Panc1 (cell line): ENCODE measurements around the gene TNFRSF11A.

ENCODE experiments used
- CTCF ChIP-seq: fragments of 450-650 bp; IDR thresholded peaks from 2 replicates; pipeline ENCODE4 v1.5.1; 2017; ENCODE audit warnings: mild to moderate bottlenecking
- POLR2AphosphoS5 ChIP-seq: IDR thresholded peaks from 2 replicates; pipeline ENCODE4 v1.6.1; 2012; ENCODE audit warnings: mild to moderate bottlenecking, low read depth, low read length, moderate library complexity
- REST ChIP-seq, 2 experiments: IDR thresholded peaks; 2 replicates each; pipeline ENCODE4 v1.6.1; 2011 to 2012; ENCODE audit warnings: low read depth in 2 of 2, control low read depth in 1 of 2, low read length in 1 of 2, mild to moderate bottlenecking in 1 of 2, moderate library complexity in 1 of 2; ENCODE audit not compliant: insufficient read depth in 1 of 2
- SIN3A ChIP-seq: IDR thresholded peaks from 2 replicates; pipeline ENCODE4 v1.6.1; 2012; ENCODE audit warnings: low read depth, mild to moderate bottlenecking, low read length, moderate library complexity, borderline replicate concordance; ENCODE audit not compliant: insufficient read depth
- TCF7L2 ChIP-seq: IDR thresholded peaks from 2 replicates; pipeline ENCODE4 v1.6.1; 2011; ENCODE audit warnings: mild to moderate bottlenecking, low read depth, low read length, inconsistent platforms

- no peak for TF ChIP-seq CTCF
- no peak for TF ChIP-seq POLR2AphosphoS5
- no peak for TF ChIP-seq REST (IDR thresholded peaks at IDR 0.05; ENCODE audit: insufficient read depth in 1 of 2, low read depth in 2 of 2, low read length in 1 of 2)
- no peak for TF ChIP-seq TCF7L2
- TF ChIP-seq SIN3A = no peak
Observed at GRCh38 chr18:62281684-62282083, 43.4 kb upstream of the TNFRSF11A start.
